BLaER1 treated with 17β-estradiol and CSF1 and Interleukin-3, amounts not matched to agents 10 nM and 100 nM (cell line): ENCODE data around the gene MARCKSL1.

Experiments used
- H3K27ac ChIP-seq, 11 experiments: shearing (Covaris generic); formaldehyde crosslinking; 2 replicates each; pipeline ENCODE4 v1.8.1; 2022
- H3K27me3 ChIP-seq, 11 experiments: shearing (Covaris generic); formaldehyde crosslinking; 2 replicates each; pipeline ENCODE4 v1.8.1; 2022
- H3K36me3 ChIP-seq, 11 experiments: shearing (Covaris generic); formaldehyde crosslinking; 2 replicates each; pipeline ENCODE4 v1.8.1; 2022
- H3K4me1 ChIP-seq, 10 experiments: shearing (Covaris generic); formaldehyde crosslinking; 2 replicates each; pipeline ENCODE4 v1.8.1; 2022
- H3K4me2 ChIP-seq, 11 experiments: shearing (Covaris generic); formaldehyde crosslinking; 2 replicates each; pipeline ENCODE4 v1.8.1; 2022
- H3K4me3 ChIP-seq, 10 experiments: shearing (Covaris generic); formaldehyde crosslinking; 2 replicates each; pipeline ENCODE4 v1.8.1; 2022
- H3K9ac ChIP-seq, 11 experiments: shearing (Covaris generic); formaldehyde crosslinking; 2 replicates each; pipeline ENCODE4 v1.8.1; 2022
- H3K9me3 ChIP-seq, 11 experiments: shearing (Covaris generic); formaldehyde crosslinking; replicated peaks in 1 of 11; 2 replicates each; pipeline ENCODE4 v1.8.1; 2022
- H4K20me1 ChIP-seq, 11 experiments: shearing (Covaris generic); formaldehyde crosslinking; 2 replicates each; pipeline ENCODE4 v1.8.1; 2022
- Cebpa-rat ChIP-seq, 11 experiments: shearing (Covaris generic); IDR thresholded peaks; 2 replicates each; pipeline ENCODE4 v1.8.1; 2022

The MARCKSL1 gene

DNA sequence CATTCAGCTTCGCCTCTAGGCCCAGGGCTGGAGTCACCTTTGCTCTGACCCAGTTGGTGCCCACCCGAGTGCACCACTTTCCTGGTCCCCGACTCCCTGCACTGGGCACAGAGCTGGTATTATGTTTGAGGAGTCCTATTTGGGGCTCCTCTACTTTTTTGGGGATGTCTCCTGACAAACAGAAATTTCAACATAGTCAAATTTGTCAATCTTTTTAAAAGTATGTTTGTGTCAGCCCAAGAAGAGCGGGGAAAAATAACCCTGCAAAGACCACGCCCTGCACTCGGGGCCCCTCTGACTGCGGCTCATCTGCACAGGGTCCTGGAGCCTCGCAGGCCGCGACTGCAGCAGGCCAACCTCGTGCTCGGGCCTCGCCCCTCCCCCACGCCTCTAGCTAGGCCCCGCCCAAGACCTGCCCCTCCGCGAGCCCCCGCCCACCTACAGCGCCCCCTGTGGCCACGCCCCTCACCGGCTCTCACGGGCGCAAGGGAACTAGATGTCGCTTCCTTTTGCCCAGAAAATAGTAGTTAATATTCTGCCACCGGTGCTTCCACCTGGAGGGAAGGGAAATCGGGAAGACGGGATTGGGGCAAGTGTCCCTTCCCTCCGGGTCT lies 14.9 kb upstream of the MARCKSL1 start:
- Histone ChIP-seq H3K4me1 (peaks cover 72 to 87% (median 79%) of the 10 kb centered on the region in 10 experiments), H3K9ac (peak overlapping the region; percentile 65 to 97 (median 92); a peak in 20 of 22 replicates), H4K20me1 (peaks cover 0 to 7% (median 0%) of the 10 kb centered on the region in 11 experiments; a peak in 1 of 22 replicates), H3K4me2 (peak overlapping the region; percentile 77 to 99 (median 87)), H3K36me3 (no peaks in the 10 kb centered on the region; a peak in 1 of 22 replicates), H3K27me3 (peaks cover 0 to 10% (median 0%) of the 10 kb centered on the region in 11 experiments; a peak in 1 of 22 replicates), H3K27ac (peak overlapping the region; percentile 83 to 94 (median 92); a peak in 21 of 22 replicates), H3K9me3 (peaks cover 0 to 8% (median 3%) of the 10 kb centered on the region in 11 experiments; a peak in 8 of 22 replicates), H3K4me3 (peak overlapping the region; percentile 66 to 85 (median 76); a peak in 18 of 20 replicates)
- no peak for TF ChIP-seq Cebpa-rat (IDR thresholded peaks at IDR 0.05)

DNA sequence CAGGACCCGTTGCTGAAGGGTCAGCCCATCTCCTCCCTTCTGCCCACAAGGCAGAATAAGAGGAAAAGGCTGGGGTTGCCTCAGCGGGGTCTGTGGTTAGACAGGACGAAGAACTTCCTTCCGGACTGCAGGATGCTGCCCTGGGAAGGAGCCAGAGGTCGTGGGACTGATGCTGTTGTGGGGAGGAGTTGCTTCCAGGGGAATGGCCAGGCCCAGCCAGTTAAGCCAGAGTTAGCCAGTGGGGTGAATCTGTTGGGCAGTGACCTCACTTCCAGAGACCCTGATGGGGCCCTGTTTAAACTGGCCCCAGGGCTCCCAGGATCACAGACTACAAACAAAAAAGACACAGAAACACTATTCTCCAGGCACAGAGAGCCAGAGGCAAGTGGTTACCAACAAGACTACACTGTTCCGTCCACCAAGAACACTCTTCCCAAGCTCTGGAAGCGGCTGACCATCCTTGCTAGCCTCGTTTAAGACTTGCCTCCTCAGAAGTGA lies 13.2 kb upstream of the MARCKSL1 start:
- TF ChIP-seq Cebpa-rat (IDR thresholded peaks at IDR 0.05), result no peak
- Histone ChIP-seq H3K27ac (peak overlapping the region in 10 of 11 experiments; percentile 8 to 94 (median 63); a peak in 19 of 22 replicates), H3K36me3 (no peaks in the 10 kb centered on the region), H3K27me3 (peaks cover 0 to 10% (median 0%) of the 10 kb centered on the region in 11 experiments; a peak in 1 of 22 replicates), H3K4me2 (peak overlapping the region; percentile 77 to 99 (median 87)), H4K20me1 (peaks cover 0 to 7% (median 0%) of the 10 kb centered on the region in 11 experiments; a peak in 1 of 22 replicates), H3K9ac (peak overlapping the region in 10 of 11 experiments; percentile 4 to 64 (median 50); a peak in 15 of 22 replicates), H3K9me3 (peaks cover 0 to 8% (median 3%) of the 10 kb centered on the region in 11 experiments; a peak in 8 of 22 replicates), H3K4me3 (peak overlapping the region in 5 of 10 experiments; percentile 9 to 39 (median 33); a peak in 8 of 20 replicates), H3K4me1 (peaks cover 69 to 90% (median 85%) of the 10 kb centered on the region in 10 experiments)

DNA sequence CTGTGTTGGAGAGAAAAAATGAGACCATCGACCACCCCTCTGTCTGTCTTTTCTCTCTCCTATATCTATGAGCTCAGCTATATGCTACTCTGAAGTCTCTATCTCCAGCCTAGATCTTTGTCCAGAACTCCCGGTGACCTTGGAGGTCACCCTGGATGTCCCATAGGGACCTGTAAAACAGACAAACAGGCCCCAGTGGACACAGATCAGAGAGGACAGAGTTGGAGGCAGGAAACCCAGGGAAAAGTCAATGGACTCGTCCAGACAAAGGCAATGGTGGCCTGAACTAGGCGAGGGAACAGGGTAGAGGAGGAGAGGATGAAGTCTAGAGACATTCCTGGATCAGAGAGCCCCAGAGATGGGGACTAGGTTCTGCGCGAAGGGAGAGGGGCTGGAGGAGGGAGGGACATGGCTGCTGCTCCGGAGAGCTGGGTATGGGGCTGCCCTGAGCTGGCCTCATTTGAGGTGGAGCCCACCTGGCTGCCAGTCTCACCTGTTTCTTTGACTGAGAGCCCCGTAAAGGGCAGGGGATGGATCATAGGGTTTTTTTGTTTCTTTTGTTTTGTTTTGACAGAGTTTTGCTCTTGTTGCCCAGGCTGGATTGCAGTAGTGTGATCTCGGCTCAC lies 10.6 kb upstream of the MARCKSL1 start:
- Histone ChIP-seq H3K36me3 (no peaks in the 10 kb centered on the region), H3K4me1 (peaks cover 59 to 84% (median 75%) of the 10 kb centered on the region in 10 experiments), H4K20me1 (peaks cover 0 to 7% (median 0%) of the 10 kb centered on the region in 11 experiments; a peak in 1 of 22 replicates), H3K9me3 (peaks cover 0 to 8% (median 3%) of the 10 kb centered on the region in 11 experiments; a peak in 8 of 22 replicates), H3K9ac (no peak overlapping the region), H3K27ac (no peak overlapping the region), H3K4me3 (no peak overlapping the region), H3K4me2 (peak overlapping the region; percentile 16 to 98 (median 49); a peak in 20 of 22 replicates), H3K27me3 (peaks cover 0 to 10% (median 0%) of the 10 kb centered on the region in 11 experiments; a peak in 1 of 22 replicates)
- TF ChIP-seq Cebpa-rat (IDR thresholded peaks at IDR 0.05), result no peak

DNA sequence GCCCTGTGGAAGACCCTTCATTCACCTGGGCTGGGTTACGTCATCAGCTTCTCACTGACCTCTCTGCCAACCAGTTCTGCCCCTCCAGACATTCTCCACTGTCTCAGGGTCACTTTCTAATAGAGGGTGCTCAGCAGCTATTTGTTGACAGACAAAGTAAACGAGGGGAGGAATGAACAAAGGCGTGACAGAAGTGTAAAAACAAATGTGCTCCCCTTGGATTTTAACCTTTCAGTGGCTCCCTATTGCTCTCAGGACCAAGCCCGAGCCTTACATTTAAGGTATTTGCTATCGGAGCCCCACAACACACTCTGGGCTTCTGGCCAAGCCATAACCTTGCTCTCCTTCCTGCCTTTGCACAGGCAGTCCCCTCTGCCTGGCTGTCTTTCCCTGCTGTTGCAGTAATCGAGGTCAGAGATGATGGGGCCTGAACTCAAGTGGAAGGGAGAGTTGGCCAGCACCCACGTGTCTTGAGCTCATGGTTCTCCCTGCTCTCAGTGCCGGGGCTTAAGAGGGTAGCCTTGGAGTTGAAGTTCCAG lies 9.3 kb upstream of the MARCKSL1 start:
- Histone ChIP-seq H3K4me1 (peaks cover 63 to 89% (median 76%) of the 10 kb centered on the region in 10 experiments), H3K4me3 (no peak overlapping the region), H3K9me3 (peaks cover 0 to 3% (median 0%) of the 10 kb centered on the region in 11 experiments; a peak in 3 of 22 replicates), H3K27ac (no peak overlapping the region), H3K4me2 (peak overlapping the region in 10 of 11 experiments; percentile 16 to 98 (median 50); a peak in 19 of 22 replicates), H3K9ac (peak overlapping the region in 2 of 11 experiments; percentile 8 to 42; a peak in 2 of 22 replicates), H3K27me3 (peaks cover 0 to 10% (median 0%) of the 10 kb centered on the region in 11 experiments; a peak in 1 of 22 replicates), H4K20me1 (peaks cover 0 to 7% (median 0%) of the 10 kb centered on the region in 11 experiments; a peak in 1 of 22 replicates), H3K36me3 (no peaks in the 10 kb centered on the region)
- no peak for TF ChIP-seq Cebpa-rat (IDR thresholded peaks at IDR 0.05)

DNA sequence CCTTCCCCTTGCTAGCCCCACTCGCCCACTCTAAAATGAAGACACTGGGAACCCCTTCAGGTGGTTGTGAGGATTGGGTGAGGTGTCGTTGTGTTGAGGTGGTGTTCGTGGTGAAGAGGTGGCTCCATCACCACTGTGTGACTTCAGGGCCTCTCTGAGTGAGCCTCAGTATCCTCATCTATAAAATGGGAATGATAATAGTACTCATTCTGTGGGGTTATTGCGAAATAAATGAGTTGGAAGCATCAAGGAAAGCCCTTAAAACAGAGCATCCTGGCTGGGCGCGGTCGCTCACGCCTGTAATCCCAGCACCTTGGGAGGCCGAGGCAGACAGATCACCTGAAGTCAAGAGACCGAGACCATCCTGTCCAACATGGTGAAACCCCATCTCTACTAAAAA lies 6.7 kb upstream of the MARCKSL1 start:
- Histone ChIP-seq H3K36me3 (no peaks in the 10 kb centered on the region), H3K27me3 (peaks cover 0 to 10% (median 0%) of the 10 kb centered on the region in 11 experiments; a peak in 1 of 22 replicates), H3K27ac (peak overlapping the region in 2 of 11 experiments; percentile 41 to 44; a peak in 2 of 22 replicates), H3K4me1 (peaks cover 61 to 89% (median 76%) of the 10 kb centered on the region in 10 experiments), H3K9ac (no peak overlapping the region; a peak in 1 of 22 replicates), H4K20me1 (peaks cover 0 to 15% (median 0%) of the 10 kb centered on the region in 11 experiments; a peak in 9 of 22 replicates), H3K9me3 (no peaks in the 10 kb centered on the region), H3K4me3 (no peak overlapping the region), H3K4me2 (peak overlapping the region; percentile 56 to 73 (median 61))
- peak in 10 of 11 experiments; percentile 29 to 92 (median 74); a peak in 16 of 22 replicates for TF ChIP-seq Cebpa-rat (IDR thresholded peaks at IDR 0.05)

DNA sequence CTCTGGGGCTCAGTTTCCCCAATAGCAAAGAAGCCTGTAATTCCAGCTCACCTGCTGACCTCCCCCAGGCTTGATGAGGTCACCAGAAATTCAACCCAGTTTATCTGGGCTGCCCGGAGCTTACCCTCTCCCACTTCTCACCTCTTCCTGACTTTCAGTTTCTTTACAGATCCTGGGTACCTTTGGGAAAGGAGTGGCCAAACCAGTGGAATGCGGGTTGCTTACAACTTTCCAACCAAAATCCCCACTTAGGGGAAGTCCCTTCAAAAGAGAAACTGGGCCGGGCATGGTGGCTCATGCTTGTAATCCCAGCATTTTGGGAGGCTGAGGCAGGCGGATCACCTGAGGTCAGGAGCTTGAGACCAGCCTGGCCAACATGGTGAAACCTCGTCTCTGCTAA lies 5.9 kb upstream of the MARCKSL1 start:
- Histone ChIP-seq H3K4me2 (peak overlapping the region; percentile 56 to 73 (median 61)), H3K4me3 (no peak overlapping the region), H3K27me3 (peaks cover 0 to 10% (median 0%) of the 10 kb centered on the region in 11 experiments; a peak in 1 of 22 replicates), H3K4me1 (peaks cover 65 to 89% (median 76%) of the 10 kb centered on the region in 10 experiments), H3K9me3 (no peaks in the 10 kb centered on the region), H3K27ac (peak overlapping the region in 6 of 11 experiments; percentile 23 to 55 (median 36); a peak in 9 of 22 replicates), H4K20me1 (peaks cover 0 to 20% (median 4%) of the 10 kb centered on the region in 11 experiments; a peak in 12 of 22 replicates), H3K9ac (no peak overlapping the region; a peak in 2 of 22 replicates), H3K36me3 (no peaks in the 10 kb centered on the region)
- no peak for TF ChIP-seq Cebpa-rat (IDR thresholded peaks at IDR 0.05)

DNA sequence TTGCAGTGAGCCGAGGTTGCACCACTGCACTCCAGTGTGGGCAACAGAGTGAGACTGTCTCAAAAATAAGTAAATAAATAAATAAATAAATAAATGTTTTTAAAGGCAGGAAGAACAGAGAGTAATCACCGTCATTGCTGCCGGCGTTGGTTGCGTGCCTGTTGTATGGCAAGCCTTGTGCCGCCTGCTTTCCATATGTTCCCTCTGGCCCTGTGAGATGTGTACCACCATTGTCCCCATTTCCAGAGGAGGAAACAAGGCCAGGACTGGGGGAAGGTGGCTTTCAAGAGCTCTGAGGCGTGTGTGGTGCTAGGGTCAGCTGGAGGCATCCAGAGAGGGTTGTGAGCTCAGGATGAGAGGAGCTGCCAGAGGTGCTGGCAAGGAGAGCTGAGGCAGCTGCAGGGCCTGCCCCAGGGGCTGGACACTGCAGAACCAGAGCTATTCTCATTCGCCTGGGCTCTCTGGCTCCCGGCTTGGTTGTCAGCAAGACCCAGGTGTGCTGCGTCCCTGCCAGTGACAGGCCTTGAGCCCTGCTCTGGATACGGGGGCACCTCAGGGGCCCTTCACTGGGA lies 5.2 kb upstream of the MARCKSL1 start:
- Histone ChIP-seq H3K27ac (no peak overlapping the region), H3K36me3 (no peaks in the 10 kb centered on the region), H3K4me1 (peaks cover 65 to 89% (median 76%) of the 10 kb centered on the region in 10 experiments), H4K20me1 (peaks cover 0 to 27% (median 8%) of the 10 kb centered on the region in 11 experiments; a peak in 12 of 22 replicates), H3K4me2 (peak overlapping the region; percentile 56 to 99 (median 61); a peak in 20 of 22 replicates), H3K9ac (0 out of 22 replicates have a peak overlapping the region, but pooled peaks of 1 of the 11 experiments have one; percentile 5), H3K9me3 (no peaks in the 10 kb centered on the region), H3K27me3 (0 out of 22 replicates have a peak, but pooled peaks cover 0 to 4% (median 0%) of the 10 kb centered on the region in 11 experiments), H3K4me3 (no peak overlapping the region)
- TF ChIP-seq Cebpa-rat (IDR thresholded peaks at IDR 0.05), result no peak
